ENCODE data around the gene IMMP1L.
"Not testable (repeated sequence)": the region's sequence is repeated elsewhere in the genome, so short reads cannot be mapped to it uniquely, and the experiment has no call there.

IMMP1L gene

GRCh38 chr11:31509429-31510345, at the start of gene IMMP1L, which contains the start of gene ELP4:
IMMP1L (minus strand) TSS chr11:31509622; CDS start chr11:31463276, 46,346 bp downstream.
ELP4 (plus strand) TSS chr11:31509767; CDS start chr11:31509785, 18 bp downstream.
- DNase-seq (ENCODE audit: low read depth in 2 of 2): peak; percentile 90

- DNase-seq (ENCODE audit: low read depth in 2 of 2): no peak
These were observed 48.6 kb upstream of the IMMP1L start for GRCh38 chr11:31558001-31558400.

- DNase-seq (ENCODE audit: low read depth in 2 of 2): no peak
These were observed 46.5 kb upstream of the IMMP1L start for GRCh38 chr11:31555938-31556337.

- no peak for DNase-seq (ENCODE audit: low read depth in 2 of 2)
These were observed 33.4 kb upstream of the IMMP1L start for GRCh38 chr11:31542862-31543261.

- no peak for DNase-seq (ENCODE audit: low read depth in 2 of 2)
These were observed 26.1 kb upstream of the IMMP1L start for GRCh38 chr11:31535479-31535878.

- DNase-seq (ENCODE audit: low read depth in 2 of 2): no peak
These were observed 21.9 kb upstream of the IMMP1L start for GRCh38 chr11:31531293-31531692.

- DNase-seq (ENCODE audit: low read depth in 2 of 2): no peak
These were observed 20.3 kb upstream of the IMMP1L start for GRCh38 chr11:31529701-31530100.

GRCh38 chr11:31529189-31529588, 19.8 kb upstream of the IMMP1L start:
- DNase-seq (ENCODE audit: low read depth in 2 of 2): no peak

GRCh38 chr11:31521497-31522150, 12.2 kb upstream of the IMMP1L start:
- no peak for DNase-seq (ENCODE audit: low read depth in 2 of 2)

GRCh38 chr11:31512117-31512516, 2.7 kb upstream of the IMMP1L start:
- DNase-seq (ENCODE audit: low read depth in 2 of 2): no peak

- DNase-seq (ENCODE audit: low read depth in 2 of 2): no peak
These were observed 382 bp downstream of the IMMP1L start for GRCh38 chr11:31509051-31509428.

GRCh38 chr11:31500560-31500959, 8.9 kb downstream of the IMMP1L start:
- no peak for DNase-seq (ENCODE audit: low read depth in 2 of 2)

GRCh38 chr11:31499576-31500178, 9.7 kb downstream of the IMMP1L start:
- no peak for DNase-seq (ENCODE audit: low read depth in 2 of 2)

GRCh38 chr11:31493762-31494161, 15.7 kb downstream of the IMMP1L start:
- not testable (repeated sequence) for DNase-seq (ENCODE audit: low read depth in 2 of 2)

GRCh38 chr11:31493235-31493634, 16.2 kb downstream of the IMMP1L start:
- DNase-seq (ENCODE audit: low read depth in 2 of 2): no peak

GRCh38 chr11:31492320-31492913, 17.0 kb downstream of the IMMP1L start:
- DNase-seq (ENCODE audit: low read depth in 2 of 2): no peak

GRCh38 chr11:31487848-31488247, 21.6 kb downstream of the IMMP1L start:
- DNase-seq (ENCODE audit: low read depth in 2 of 2): no peak

- DNase-seq (ENCODE audit: low read depth in 2 of 2): no peak
These were observed 24.9 kb downstream of the IMMP1L start for GRCh38 chr11:31484497-31484896.

- no peak for DNase-seq (ENCODE audit: low read depth in 2 of 2)
These were observed 28.5 kb downstream of the IMMP1L start for GRCh38 chr11:31480930-31481329.

- DNase-seq (ENCODE audit: low read depth in 2 of 2): no peak
These were observed 30.4 kb downstream of the IMMP1L start for GRCh38 chr11:31479066-31479465.

- DNase-seq (ENCODE audit: low read depth in 2 of 2): no peak
These were observed 31.2 kb downstream of the IMMP1L start for GRCh38 chr11:31478223-31478590.

GRCh38 chr11:31477528-31478222, 31.7 kb downstream of the IMMP1L start:
- no peak for DNase-seq (ENCODE audit: low read depth in 2 of 2)

Data from stimulated activated CD4-positive, alpha-beta T cell treated with anti-CD3 and anti-CD28 coated beads, Interleukin-12 subunit alpha, Interleukin-12 subunit beta, amount 100 ng/mL, for 24 hours (primary cell).